HepG2 (cell line): Measurements from ENCODE around the gene HEMK1. TPM values are rescaled to one million over a fixed set of nuclear protein-coding genes. Genes with fewer than 3 reads are reported as not detected.
A peak's percentile ranks its signal among the peaks of the same experiment; 100 is the strongest.

Source experiments
- AGO1 ChIP-seq: fragments of 200-400 bp; formaldehyde crosslinking; IDR thresholded peaks from 2 replicates; pipeline ENCODE4 v1.6.1; 2017; ENCODE audit warnings: mild to moderate bottlenecking, low read depth, low read length, moderate library complexity; ENCODE audit not compliant: poor library complexity, severe bottlenecking
- CENPT ChIP-seq: sonication (generic); formaldehyde crosslinking; IDR thresholded peaks from 2 replicates; pipeline ENCODE4 v1.8.0; 2022; ENCODE audit warnings: low read depth, mild to moderate bottlenecking, moderate library complexity, missing genetic modification reagents
- DPF2 ChIP-seq: sonication (generic); formaldehyde crosslinking; IDR thresholded peaks from 2 replicates; pipeline ENCODE4 v1.4.0; 2020; ENCODE audit warnings: mild to moderate bottlenecking, low read depth, missing genetic modification reagents, borderline replicate concordance
- GATAD2A ChIP-seq: IDR thresholded peaks from 2 replicates; pipeline ENCODE4 v1.6.1; 2016
- GTF2F1 ChIP-seq: fragments of 150-350 bp; IDR thresholded peaks from 2 replicates; pipeline ENCODE4 v1.6.1; 2014; ENCODE audit warnings: low read length
- HDAC1 ChIP-seq: sonication (generic); formaldehyde crosslinking; IDR thresholded peaks from 2 replicates; pipeline ENCODE4 v1.5.1; 2020; ENCODE audit warnings: mild to moderate bottlenecking, missing genetic modification reagents
- HNRNPK ChIP-seq: fragments of 200-400 bp; formaldehyde crosslinking; IDR thresholded peaks from 2 replicates; pipeline ENCODE4 v1.6.1; 2018; ENCODE audit warnings: low read length, low read depth, moderate library complexity, mild to moderate bottlenecking; ENCODE audit not compliant: poor library complexity, severe bottlenecking
- HNRNPL ChIP-seq: fragments of 200-400 bp; formaldehyde crosslinking; IDR thresholded peaks from 2 replicates; pipeline ENCODE4 v1.6.1; 2017; ENCODE audit warnings: mild to moderate bottlenecking, low read depth, low read length
- KDM6A ChIP-seq: IDR thresholded peaks from 2 replicates; pipeline ENCODE4 v1.6.1; 2016; ENCODE audit warnings: low read depth
- MTA3 ChIP-seq: sonication (generic); formaldehyde crosslinking; IDR thresholded peaks from 2 replicates; pipeline ENCODE4 v1.4.0; 2020; ENCODE audit warnings: missing genetic modification reagents
- NFE2 ChIP-seq: sonication (generic); formaldehyde crosslinking; IDR thresholded peaks from 2 replicates; pipeline ENCODE4 v1.4.0; 2020; ENCODE audit warnings: missing genetic modification reagents
- NFKB2 ChIP-seq: sonication (generic); formaldehyde crosslinking; IDR thresholded peaks from 2 replicates; pipeline ENCODE4 v1.4.0; 2020; ENCODE audit warnings: missing genetic modification reagents, borderline replicate concordance
- NR2F6 ChIP-seq, 2 experiments: IDR thresholded peaks; 2 replicates each; pipeline ENCODE4 v1.6.1; 2016; ENCODE audit warnings: antibody characterized with exemption in 1 of 2, mild to moderate bottlenecking in 1 of 2
- RAD21 ChIP-seq: fragments of 450-650 bp; formaldehyde crosslinking; IDR thresholded peaks from 2 replicates; pipeline ENCODE4 v1.5.0; 2020; ENCODE audit warnings: mild to moderate bottlenecking
- RBM22 ChIP-seq: fragments of 200-400 bp; formaldehyde crosslinking; optimal IDR thresholded peaks from 2 replicates; pipeline ENCODE3; 2017; ENCODE audit warnings: mild to moderate bottlenecking, low read length, moderate library complexity
- SOX13 ChIP-seq, 3 experiments: fragments of 450-650 bp in 1 of 3; sonication (generic) in 1 of 3; formaldehyde crosslinking in 1 of 3; IDR thresholded peaks in 2 of 3; conservative IDR thresholded peaks in 1 of 3; 2 replicates each; pipeline versions ENCODE4 v1.5.0 to v1.6.1; 2016 to 2020; ENCODE audit warnings: antibody characterized with exemption in 1 of 3, mild to moderate bottlenecking in 1 of 3, missing compliant biosample characterization in 1 of 3, missing genetic modification reagents in 1 of 3, moderate library complexity in 1 of 3
- SRSF4 ChIP-seq: fragments of 200-400 bp; formaldehyde crosslinking; IDR thresholded peaks from one replicate; pipeline ENCODE4 v1.6.1; 2018; ENCODE audit warnings: mild to moderate bottlenecking, low read depth, low read length, moderate library complexity; ENCODE audit not compliant: poor library complexity, severe bottlenecking
- ZKSCAN5 ChIP-seq: sonication (generic); formaldehyde crosslinking; IDR thresholded peaks from 2 replicates; pipeline ENCODE4 v1.5.1; 2020; ENCODE audit warnings: mild to moderate bottlenecking, missing genetic modification reagents
- ZNF101 ChIP-seq: sonication (generic); formaldehyde crosslinking; IDR thresholded peaks from 2 replicates; pipeline ENCODE4 v1.4.0; 2020; ENCODE audit warnings: mild to moderate bottlenecking, low read depth, missing genetic modification reagents, borderline replicate concordance
- ZNF264 ChIP-seq: sonication (generic); formaldehyde crosslinking; IDR thresholded peaks from 2 replicates; pipeline ENCODE4 v1.4.0; 2020; ENCODE audit warnings: missing genetic modification reagents
- ZNF274 ChIP-seq: sonication (generic); formaldehyde crosslinking; IDR thresholded peaks from 2 replicates; pipeline ENCODE4 v1.5.1; 2020; ENCODE audit warnings: mild to moderate bottlenecking, missing genetic modification reagents
- ZNF276 ChIP-seq: sonication (generic); formaldehyde crosslinking; IDR thresholded peaks from 2 replicates; pipeline ENCODE4 v1.4.0; 2020; ENCODE audit warnings: mild to moderate bottlenecking, low read depth, missing genetic modification reagents
- ZNF512B ChIP-seq: sonication (generic); formaldehyde crosslinking; IDR thresholded peaks from 2 replicates; pipeline ENCODE4 v1.5.1; 2020; ENCODE audit warnings: missing genetic modification reagents, mild to moderate bottlenecking, borderline replicate concordance
- ZNF605 ChIP-seq: sonication (generic); formaldehyde crosslinking; IDR thresholded peaks from 2 replicates; pipeline ENCODE4 v1.8.0; 2022; ENCODE audit warnings: mild to moderate bottlenecking, missing genetic modification reagents
- ZNF7 ChIP-seq: IDR thresholded peaks from 2 replicates; pipeline ENCODE4 v1.6.1; 2016; ENCODE audit warnings: missing biosample characterization, missing genetic modification reagents
- polyA plus RNA-seq, 8 experiments: library from polyadenylated mRNA; depleted of rRNA in 3 of 8; stranded (reverse) in 7 of 8; unstranded in 1 of 8; fragments of >200 nt; fragmentation: Illumina TruSeq in 4 of 8; extraction: Trizol in 4 of 8; gene quantifications; 2 replicates each; pipeline versions ENCODE4 v1.2.1 to v1.2.3, GENCODE V29; 2011 to 2016; ENCODE audit warnings: low read depth in 4 of 8, missing spikeins in 1 of 8, mixed read lengths in 1 of 8; ENCODE audit not compliant: insufficient read depth in 1 of 8
- total RNA-seq, 5 experiments: library from RNA; depleted of rRNA; stranded (reverse); fragments of >200 nt; fragmentation: Illumina TruSeq; extraction: Trizol; gene quantifications; 2 replicates each; pipeline ENCODE4 v1.2.3, GENCODE V29; 2016; ENCODE audit warnings: low read depth in 1 of 5

HEMK1 gene
- total and polyA plus RNA-seq, 2 of the 13 experiments (the other 11 are each of a cell fraction or from before 2014, with no cell fraction given): 9.8 to 12.6 TPM

GRCh38 chr3:50587806-50588758 is 18.8 kb downstream of the HEMK1 start (continued):
- peak; percentile 34; the same call in 1 of the 2 replicates for TF ChIP-seq SOX13 (IDR thresholded peaks at IDR 0.05)
- TF ChIP-seq SOX13 (CRISPR knock-in tag; conservative IDR thresholded peaks at IDR 0.05 in 1 of 2, IDR thresholded peaks at IDR 0.05 in 1 of 2): peak in 1 of 2 experiments; percentile 47; a peak in 1 of 4 replicates
- no peak for TF ChIP-seq ZKSCAN5
- TF ChIP-seq GATAD2A: peak; percentile 72
- no peak for TF ChIP-seq CENPT (CRISPR knock-in tag)
- TF ChIP-seq HNRNPL: 0 out of 2 replicates have a peak, but pooled peaks have one; percentile 73
- TF ChIP-seq NR2F6 (IDR thresholded peaks at IDR 0.05): peak; percentile 57; the same call in 1 of the 2 replicates
- TF ChIP-seq NR2F6 (CRISPR knock-in tag; IDR thresholded peaks at IDR 0.05): peak; percentile 69
- TF ChIP-seq ZNF7 (CRISPR knock-in tag): no peak
- peak; percentile 61; the same call in 1 of the 2 replicates for TF ChIP-seq DPF2 (CRISPR knock-in tag)
- no peak for TF ChIP-seq HNRNPK
- TF ChIP-seq KDM6A (CRISPR knock-in tag): peak; percentile 80
- no peak for TF ChIP-seq NFE2
- TF ChIP-seq ZNF512B (CRISPR knock-in tag): 0 out of 2 replicates have a peak, but pooled peaks have one; percentile 48
- TF ChIP-seq SRSF4: no peak
- no peak for TF ChIP-seq ZNF101 (CRISPR knock-in tag)
- TF ChIP-seq RAD21 (CRISPR knock-in tag): peak; percentile 40; the same call in 1 of the 2 replicates
- no peak for TF ChIP-seq GTF2F1
- peak; percentile 84; the same call in 1 of the 2 replicates for TF ChIP-seq NFKB2
- TF ChIP-seq MTA3 (CRISPR knock-in tag): no peak
- TF ChIP-seq ZNF605: 0 out of 2 replicates have a peak, but pooled peaks have one; percentile 24
- no peak for TF ChIP-seq RBM22
- TF ChIP-seq ZNF276: peak; percentile 68; the same call in 1 of the 2 replicates
- TF ChIP-seq HDAC1 (CRISPR knock-in tag): peak; percentile 91
- no peak for TF ChIP-seq ZNF274
- no peak for TF ChIP-seq AGO1
- peak; percentile 66; the same call in 1 of the 2 replicates for TF ChIP-seq ZNF264 (CRISPR knock-in tag)
